HG02840 (cell line): Measurements from ENCODE around the gene NCR1.
"Not testable (repeated sequence)": the region's sequence is repeated elsewhere in the genome, so short reads cannot be mapped to it uniquely, and the experiment has no call there.

Experiments
- ATAC-seq: cut with Tn5 transposase; IDR thresholded peaks from one replicate; pipeline ENCODE4 v1.9.1; 2021; ENCODE audit warnings: mild to moderate bottlenecking, moderate library complexity, moderate number of reproducible peaks; ENCODE audit not compliant: unreplicated experiment, low FRiP score

NCR1 gene

DNA sequence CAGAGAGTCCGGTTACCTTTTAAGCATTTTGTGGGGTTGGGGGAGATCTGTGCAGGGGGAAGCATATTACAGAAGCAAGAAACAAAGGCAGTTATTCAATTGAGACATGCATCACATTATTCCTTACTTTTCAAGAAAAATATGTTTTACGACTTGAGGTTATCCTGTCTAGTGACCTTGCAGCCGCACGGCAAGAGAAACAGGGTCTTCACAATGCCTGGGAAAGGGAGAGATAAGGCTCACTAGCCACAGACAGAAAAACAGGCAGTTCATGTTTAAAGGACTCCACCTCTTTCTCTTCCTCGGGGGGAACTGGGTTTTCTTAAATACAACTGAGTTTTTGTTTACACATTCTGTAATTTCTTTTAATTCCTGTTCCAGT is 536 bp upstream of the NCR1 start:
- no peak for ATAC-seq

DNA sequence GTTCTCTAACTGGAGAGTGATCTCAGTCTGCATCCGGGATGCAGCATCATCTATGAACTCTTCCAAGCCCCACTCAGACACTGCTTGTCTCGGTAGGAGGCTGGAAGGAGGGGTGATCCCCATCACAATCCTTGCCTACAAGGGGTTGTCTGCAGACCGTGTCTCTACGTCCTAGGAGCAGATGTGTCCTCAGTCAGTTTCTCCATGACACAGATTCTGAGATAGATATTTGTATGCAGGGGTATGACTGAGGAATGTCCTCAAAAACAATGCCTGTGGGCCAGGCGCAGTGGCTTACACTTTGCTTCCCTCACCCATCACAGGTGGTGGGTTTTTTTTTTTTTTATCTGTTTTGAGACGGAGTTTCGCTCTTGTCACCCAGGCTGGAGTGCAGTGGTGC is 871 bp downstream of the NCR1 start:
- no peak for ATAC-seq

DNA sequence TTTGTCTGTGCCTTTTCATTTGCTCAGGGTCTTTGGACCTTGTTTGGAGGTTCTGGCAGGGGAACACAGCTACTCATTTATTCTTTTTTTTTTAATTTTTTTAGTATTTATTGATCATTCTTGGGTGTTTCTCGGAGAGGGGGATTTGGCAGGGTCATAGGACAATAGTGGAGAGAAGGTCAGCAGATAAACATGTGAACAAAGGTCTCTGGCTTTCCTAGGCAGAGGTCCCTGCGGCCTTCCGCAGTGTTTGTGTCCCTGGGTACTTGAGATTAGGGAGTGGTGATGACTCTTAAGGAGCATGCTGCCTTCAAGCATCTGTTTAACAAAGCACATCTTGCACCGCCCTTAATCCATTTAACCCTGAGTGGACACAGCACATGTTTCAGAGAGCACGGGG is 2.0 kb downstream of the NCR1 start:
- not testable (repeated sequence) for ATAC-seq

DNA sequence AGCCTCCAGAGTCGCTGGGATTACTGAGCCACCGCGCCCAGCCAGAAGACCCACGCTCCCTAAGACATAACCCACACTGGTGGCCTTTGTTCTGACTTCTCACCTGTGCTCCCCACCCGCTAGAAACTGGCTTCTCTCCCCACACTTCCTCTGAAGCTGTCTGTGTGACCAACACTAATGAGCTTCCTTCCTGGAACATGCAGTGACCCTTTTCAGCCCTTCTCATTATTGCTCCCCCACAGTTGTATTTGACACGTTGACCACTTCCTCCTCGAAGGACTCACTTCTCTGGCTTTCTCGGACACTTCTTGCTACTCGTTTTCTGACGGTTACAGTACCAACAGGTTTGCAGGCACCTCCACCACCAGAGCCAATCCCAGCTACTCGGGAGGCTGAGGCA is 10.9 kb downstream of the NCR1 start:
- no peak for ATAC-seq

DNA sequence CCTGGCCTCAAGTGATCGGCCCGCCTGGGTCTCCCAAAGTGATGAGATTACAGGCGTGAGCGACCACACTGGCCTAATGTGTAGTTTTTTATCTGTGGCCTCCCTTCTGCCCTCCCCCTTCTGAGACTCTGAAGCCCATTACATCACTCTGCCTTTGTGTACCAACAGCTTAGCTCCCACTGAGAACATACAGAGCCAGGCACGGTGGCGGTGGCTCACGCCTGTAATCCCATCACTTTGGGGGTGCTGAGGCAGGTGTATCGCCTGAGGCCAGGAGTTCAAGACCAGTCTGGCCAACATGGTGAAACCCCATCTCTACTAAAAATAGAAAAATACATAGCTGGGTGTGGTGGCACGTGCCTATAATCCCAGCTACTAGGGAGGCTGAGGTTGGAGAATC is 12.6 kb downstream of the NCR1 start:
- ATAC-seq, result no peak

DNA sequence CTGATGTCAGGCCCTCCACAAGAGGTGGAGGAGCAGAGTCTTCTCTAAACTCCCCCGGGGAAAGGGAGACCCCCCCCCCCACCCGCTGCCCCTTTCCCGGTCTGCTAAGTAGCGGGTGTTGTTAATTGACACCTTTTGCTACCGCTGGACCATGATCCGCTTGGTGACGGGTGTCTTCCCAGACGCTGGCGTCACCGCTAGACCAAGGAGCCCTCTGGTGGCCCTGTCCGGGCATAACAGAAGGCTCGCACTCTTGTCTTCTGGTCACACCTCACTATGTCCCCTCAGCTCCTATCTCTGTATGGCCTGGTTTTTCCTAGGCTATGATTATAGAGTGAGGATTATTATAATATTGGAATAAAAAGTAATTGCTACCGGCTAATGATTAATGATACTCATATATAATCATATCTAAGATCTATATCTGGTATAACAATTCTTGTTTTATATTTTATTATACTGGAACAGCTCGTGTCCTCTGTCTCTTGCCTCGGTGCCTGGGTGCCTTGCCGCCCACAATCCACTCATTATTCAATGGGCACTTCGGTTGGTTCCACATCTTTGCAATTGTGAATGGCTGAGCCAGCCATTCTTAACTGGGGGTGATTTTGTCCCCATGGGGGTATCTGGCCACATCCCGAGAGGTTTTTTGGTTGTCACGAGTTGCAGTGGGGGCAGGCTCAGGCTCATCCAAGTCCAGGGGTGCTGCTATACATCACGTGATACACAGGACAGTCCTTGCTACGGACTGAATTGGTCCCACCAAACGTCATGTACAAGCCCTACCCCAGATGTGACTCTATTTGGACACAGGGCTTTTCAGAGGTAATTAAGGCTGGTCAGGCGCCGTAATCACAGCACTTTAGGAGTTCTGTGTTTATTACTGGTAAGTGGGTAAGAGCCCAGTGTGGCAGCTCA is 14.0 kb downstream of the NCR1 start:
- not testable (repeated sequence) for ATAC-seq

DNA sequence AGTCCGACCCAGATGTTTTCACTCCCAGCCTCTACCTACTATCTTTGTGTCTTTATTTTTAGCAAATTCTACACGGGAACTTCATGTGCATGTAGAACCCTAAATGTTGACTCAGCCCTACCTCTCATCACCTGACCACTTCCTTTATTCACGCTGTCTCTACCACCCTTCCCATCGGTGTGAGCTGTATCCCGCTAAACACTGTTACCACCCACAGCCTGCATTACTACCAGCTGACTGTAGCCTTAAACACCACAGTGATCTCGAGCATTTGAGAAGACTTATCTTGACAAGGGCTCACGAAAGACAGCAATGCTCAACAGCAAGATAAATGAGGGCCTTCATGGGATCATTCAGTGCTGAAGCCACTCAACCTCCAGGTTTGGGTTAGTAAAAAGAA is 15.1 kb downstream of the NCR1 start:
- no peak for ATAC-seq

DNA sequence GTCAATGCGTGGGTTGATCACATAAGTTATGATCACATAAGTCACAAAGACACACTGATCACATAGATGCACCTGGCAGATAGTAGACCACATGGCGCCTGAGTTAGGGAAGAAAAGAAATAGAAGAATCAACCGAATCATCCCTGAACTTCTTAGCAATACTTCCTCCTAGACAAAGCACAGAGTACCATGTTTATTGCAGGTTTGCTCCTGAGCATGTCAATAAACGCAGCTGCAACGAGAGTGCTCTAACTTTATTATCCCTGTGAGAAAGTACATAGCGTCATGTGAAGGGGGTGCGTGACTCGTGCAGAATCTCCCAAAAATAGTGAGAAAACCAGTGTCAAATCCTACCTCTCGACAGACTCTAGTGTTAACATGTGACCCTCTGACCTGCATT is 17.3 kb downstream of the NCR1 start:
- no peak for ATAC-seq

DNA sequence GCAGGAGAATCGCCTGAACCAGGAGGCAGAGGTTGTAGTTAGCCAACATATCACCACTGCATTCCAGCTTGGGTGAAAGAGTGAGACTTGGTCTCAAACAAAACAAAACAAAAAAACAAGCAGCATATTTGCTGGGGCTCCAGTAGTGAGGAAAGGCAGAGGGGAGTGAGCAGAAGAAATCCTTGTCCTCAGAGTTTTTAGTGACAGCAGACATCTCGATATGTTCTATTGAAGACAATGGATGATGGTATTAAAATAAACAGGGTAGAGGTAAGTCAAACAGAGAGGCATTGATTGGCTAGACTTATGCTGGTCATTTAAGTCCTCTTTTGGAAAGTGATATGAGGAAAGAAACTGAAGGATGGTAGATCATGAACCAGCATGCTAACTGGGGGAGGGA is 22.4 kb downstream of the NCR1 start:
- no peak for ATAC-seq

DNA sequence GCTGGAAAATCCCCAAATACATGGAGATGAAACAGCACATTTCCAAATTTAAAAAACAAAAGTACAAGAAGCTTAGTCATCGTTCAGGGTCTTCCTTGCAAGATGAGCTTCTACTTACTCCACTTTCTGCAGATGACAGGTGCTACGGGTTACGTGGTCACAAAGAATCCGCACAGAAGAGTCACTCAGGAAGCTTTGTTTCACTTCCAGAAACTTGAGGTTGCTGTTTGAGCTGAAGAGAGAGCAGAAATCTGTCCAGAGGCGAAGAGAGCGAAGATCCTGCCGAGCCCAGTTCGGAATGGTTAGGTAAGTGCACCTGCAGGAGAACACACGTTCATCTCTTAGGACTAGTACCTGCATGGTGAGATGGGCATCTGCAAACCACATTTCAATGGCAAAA is 32.0 kb downstream of the NCR1 start:
- ATAC-seq, result no peak

DNA sequence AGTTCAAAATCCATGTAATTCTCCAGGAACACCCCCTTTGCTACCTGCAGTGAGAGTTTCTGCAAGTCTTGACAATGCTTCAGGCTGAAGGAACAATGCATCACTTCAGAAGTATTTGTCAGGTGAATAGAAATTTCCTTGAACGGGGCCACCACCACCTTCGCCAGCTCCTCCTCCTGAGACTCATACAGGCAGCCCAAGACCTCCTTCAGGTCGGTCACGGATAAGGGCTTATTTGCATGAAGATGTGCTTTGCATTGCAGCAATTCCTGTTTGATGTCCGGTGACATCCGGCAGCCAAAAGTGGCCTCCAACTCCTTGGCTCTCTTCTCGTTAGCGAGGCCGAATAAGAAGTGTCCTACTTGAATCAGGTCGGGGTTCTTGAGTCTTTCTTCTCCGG is 33.0 kb downstream of the NCR1 start:
- ATAC-seq, result no peak

DNA sequence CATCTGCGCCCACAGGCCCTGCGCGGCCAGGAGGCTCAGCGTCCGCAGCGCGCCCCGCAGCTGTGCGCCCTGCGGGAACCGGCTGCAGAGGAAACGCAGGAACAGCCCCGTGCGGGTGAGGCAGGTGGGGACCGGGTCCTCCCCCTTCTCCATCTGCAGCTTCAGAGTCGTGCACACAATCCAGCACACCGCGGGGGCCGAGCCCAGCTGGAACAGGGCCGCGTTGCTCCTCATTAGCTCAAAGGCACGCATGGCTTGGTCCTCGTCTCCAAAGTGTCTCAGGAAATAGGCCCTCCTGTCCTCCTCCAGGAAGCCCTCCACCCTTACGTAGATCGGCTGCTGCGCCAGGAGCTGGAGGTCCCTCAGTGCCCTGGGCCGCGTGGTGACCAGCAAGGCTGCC is 33.6 kb downstream of the NCR1 start:
- not testable (repeated sequence) for ATAC-seq

DNA sequence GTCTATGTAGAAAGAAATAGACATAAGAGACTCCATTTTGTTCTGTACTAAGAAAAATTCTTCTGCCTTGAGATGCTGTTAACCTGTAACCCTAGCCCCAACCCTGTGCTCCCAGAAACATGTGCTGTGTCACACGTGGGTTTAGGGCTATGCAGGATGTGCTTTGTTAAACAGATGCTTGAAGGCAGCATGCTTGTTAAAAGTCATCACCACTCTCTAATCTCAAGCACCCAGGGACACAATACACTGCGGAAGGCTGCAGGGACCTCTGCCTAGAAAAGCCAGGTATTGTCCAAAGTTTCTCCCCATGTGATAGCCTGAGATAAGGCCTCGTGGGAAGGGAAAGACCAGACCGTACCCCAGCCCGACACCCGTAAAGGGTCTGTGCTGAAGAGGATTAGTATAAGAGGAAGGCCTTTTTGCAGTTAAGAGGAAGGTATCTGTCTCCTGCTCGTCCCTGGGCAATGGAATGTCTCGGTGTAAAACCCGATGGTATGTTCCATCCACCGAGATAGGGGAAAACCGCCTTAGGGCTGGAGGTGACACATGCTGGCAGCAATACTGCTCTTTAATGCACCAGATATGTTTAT is 37.9 kb downstream of the NCR1 start:
- not testable (repeated sequence) for ATAC-seq

DNA sequence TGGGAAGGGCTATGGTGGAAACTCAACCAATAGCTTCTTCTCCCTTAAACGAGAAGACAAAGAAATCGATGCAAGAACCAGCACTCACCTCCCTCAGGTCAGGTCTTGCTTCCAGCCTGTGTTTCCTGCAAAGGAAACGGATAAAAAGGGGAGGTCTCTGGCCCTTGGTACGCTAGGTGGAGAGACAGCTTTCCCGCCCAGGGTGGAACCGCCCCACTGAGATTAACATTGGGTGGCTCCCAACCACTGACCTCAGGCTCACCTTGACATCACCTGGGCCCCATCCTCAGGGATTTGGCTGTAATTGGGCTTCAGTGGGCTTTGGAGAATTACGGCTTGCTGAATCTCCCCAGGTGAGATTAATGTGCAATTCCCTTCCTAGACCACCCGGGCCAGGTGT is 41.4 kb downstream of the NCR1 start, which contains the start of gene NLRP7:
NLRP7 (minus strand) TSS at position 150 of the 400 bp plus-strand sequence.
- ATAC-seq, result no peak

DNA sequence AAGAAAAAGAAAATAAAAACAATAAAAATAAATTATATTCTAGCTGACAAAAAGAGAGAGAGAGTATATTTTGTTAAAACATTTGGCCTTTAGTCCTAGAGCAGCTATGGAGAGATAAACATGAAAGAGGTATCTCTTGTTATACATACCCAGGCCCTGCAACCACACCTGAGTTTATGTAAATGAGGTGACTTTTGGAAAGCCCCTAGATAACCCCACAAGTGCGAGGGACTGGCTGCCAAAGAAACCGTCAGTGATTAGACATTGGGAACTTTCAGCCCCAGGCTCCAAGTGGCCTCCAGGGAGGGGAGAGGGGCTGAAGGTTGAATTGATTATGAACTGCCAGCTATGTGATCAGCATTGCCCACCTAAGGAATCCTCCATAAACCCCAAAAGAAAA is 43.5 kb downstream of the NCR1 start:
- ATAC-seq, result no peak

DNA sequence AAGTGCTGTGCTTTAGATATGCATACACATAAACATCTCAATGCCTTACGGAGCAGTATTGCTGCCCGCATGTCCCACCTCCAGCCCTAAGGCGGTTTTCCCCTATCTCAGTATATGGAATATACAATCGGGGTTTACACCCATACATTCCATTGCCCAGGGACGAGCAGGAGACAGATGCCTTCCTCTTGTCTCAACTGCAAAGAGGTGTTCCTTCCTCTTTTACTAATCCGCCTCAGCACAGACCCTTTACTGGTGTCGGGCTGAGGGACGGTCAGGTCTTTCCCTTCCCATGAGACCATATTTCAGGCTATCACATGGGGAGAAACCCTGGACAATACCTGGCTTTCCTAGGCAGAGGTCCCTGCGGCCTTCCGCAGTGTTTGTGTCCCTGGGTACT is 44.6 kb downstream of the NCR1 start:
- ATAC-seq, result not testable (repeated sequence)

DNA sequence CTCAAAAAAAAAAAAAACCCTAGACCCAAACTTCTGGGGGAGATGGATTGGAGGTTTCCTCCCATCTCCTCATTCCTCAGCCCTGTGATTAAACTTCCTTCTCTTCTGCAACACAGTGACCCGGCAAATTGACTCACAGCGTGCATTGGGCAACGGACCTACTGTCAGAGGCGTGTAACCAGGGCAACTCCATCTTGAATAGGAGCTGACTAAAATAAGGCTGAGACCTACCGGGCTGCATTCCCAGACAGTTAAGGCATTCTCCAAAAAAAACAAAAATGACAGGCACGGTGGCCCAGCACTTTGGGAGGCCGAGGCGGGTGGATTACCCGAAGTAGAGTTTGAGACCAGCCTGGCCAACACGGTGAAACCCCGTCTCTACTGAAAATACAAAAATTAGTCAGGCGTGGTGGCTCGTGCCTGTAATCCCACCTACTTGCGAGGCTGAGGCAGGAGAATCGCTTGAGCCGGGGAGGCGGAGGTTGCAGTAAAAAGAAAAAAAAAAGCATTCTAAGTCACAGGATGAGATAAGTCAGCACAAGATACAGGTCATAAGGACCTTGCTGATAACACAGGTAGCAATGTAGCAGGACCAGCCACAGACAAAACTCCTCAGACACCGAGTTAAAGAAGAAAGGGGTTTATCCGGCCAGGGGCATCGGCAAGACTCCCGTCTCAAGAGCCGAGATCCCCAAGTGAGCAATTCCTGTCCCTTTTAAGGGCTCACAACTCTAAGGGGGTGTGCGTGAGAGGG is 46.8 kb downstream of the NCR1 start:
- ATAC-seq, result no peak

DNA sequence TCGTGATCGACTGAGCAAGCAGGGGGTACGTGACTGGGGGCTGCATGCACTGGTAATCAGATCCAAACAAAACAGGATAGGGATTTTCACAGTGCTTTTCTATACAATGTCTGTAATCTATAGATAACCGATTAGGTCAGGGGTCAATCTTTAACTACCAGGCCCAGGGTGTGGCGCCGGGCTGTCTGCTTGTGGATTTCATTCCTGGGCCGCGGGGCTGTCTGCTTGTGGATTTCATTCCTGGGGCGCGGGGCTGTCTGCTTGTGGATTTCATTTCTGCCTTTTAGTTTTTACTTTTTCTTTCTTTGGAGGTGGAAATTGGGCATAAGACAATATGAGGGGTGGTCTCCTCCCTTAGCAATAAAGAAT is 47.4 kb downstream of the NCR1 start:
- ATAC-seq, result not testable (repeated sequence)

DNA sequence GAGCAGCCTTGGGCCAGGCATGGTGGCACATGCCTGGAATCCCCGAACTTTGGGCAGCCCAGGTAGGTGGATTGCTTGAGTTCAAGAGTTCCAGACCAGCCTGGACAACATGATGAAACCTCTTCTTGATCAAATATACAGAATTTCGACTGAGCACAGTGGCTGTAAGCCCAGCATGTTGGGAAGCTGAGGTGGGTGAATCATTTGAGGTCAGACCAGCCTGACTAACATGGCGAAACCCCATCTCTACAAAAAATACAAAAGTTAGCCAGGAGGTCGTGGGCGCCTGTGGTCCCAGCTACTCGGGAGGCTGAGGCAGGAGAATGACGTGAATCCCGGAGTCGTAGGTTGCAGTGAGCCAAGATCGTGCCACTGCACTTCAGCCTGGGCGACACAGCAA is 49.4 kb downstream of the NCR1 start:
- no peak for ATAC-seq

DNA sequence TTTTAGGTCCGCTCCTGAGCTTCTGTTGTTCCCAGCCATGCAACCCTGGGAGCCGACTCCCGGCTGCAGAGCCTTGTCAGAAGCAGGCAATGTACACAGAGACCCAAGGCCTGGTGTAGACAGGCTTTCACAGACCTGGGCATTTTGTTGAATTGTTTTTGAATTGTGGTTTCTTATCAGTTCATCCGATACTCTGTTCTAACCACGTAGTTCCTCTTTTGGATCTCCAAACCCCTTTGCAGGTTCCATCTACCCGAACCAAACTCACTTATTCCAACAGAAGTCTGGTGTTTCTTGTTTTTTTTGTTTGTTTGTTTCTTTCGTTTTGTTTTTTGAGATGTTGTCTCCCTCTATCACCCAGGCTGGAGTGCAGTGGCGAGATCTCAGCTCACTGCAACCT is 53.9 kb downstream of the NCR1 start:
- ATAC-seq, result no peak
